NCI-H2227 treated with DMSO at 0.1 percent for 48 hours (cell line): ENCODE data around the gene CPOX.
A peak's percentile ranks its signal among the peaks of the same experiment; 100 is the strongest.
"Not testable (repeated sequence)": the region's sequence is repeated elsewhere in the genome, so short reads cannot be mapped to it uniquely, and the experiment has no call there.

Source experiments
- DNase-seq: peaks from one replicate; lab custom pipeline; 2025; lab: John Stamatoyannopoulos, UW

CPOX gene

GRCh38 chr3:98593046-98593936, at the start of gene CPOX:
Gene CPOX (minus strand): TSS chr3:98593611. CDS start chr3:98593504, 107 bp downstream.
- DNase-seq = peak; percentile 68

GRCh38 chr3:98642769-98643168, 49.4 kb upstream of the CPOX start:
- not testable (repeated sequence) for DNase-seq

- DNase-seq = not testable (repeated sequence)
These were observed 48.3 kb upstream of the CPOX start for GRCh38 chr3:98641756-98642155.

GRCh38 chr3:98638515-98638914, 45.1 kb upstream of the CPOX start:
- not testable (repeated sequence) for DNase-seq

GRCh38 chr3:98630416-98630815, 37.0 kb upstream of the CPOX start:
- DNase-seq = no peak

- no peak for DNase-seq
These were observed 34.9 kb upstream of the CPOX start for GRCh38 chr3:98628317-98628716.

GRCh38 chr3:98626151-98626550, 32.7 kb upstream of the CPOX start:
- DNase-seq = no peak

- no peak for DNase-seq
These were observed 30.3 kb upstream of the CPOX start for GRCh38 chr3:98623572-98624280.

GRCh38 chr3:98617841-98618240, 24.4 kb upstream of the CPOX start:
- DNase-seq = no peak

GRCh38 chr3:98613616-98614015, 20.2 kb upstream of the CPOX start:
- DNase-seq = no peak

- DNase-seq = no peak
These were observed 19.6 kb upstream of the CPOX start for GRCh38 chr3:98612996-98613517.

GRCh38 chr3:98612587-98612986, 19.2 kb upstream of the CPOX start:
- no peak for DNase-seq

GRCh38 chr3:98608029-98608428, 14.6 kb upstream of the CPOX start:
- no peak for DNase-seq

GRCh38 chr3:98603580-98603979, 10.2 kb upstream of the CPOX start:
- no peak for DNase-seq

GRCh38 chr3:98602078-98602678, 8.8 kb upstream of the CPOX start:
- peak; percentile 1 for DNase-seq

GRCh38 chr3:98601180-98601579, 7.8 kb upstream of the CPOX start:
- no peak for DNase-seq

- no peak for DNase-seq
These were observed 7.1 kb upstream of the CPOX start for GRCh38 chr3:98600412-98601095.

GRCh38 chr3:98599647-98600411, 6.4 kb upstream of the CPOX start:
- no peak for DNase-seq

- no peak for DNase-seq
These were observed 5.1 kb upstream of the CPOX start for GRCh38 chr3:98598492-98598891.

GRCh38 chr3:98596541-98597500, 3.4 kb upstream of the CPOX start:
- DNase-seq = peak; percentile 11
